ENCODE data around the gene MYO7A. TPM values are rescaled to one million over a fixed set of nuclear protein-coding genes. Genes with fewer than 3 reads are reported as not detected.

Gene MYO7A
- total RNA-seq, 1 donor, result 0.43 TPM

DNA sequence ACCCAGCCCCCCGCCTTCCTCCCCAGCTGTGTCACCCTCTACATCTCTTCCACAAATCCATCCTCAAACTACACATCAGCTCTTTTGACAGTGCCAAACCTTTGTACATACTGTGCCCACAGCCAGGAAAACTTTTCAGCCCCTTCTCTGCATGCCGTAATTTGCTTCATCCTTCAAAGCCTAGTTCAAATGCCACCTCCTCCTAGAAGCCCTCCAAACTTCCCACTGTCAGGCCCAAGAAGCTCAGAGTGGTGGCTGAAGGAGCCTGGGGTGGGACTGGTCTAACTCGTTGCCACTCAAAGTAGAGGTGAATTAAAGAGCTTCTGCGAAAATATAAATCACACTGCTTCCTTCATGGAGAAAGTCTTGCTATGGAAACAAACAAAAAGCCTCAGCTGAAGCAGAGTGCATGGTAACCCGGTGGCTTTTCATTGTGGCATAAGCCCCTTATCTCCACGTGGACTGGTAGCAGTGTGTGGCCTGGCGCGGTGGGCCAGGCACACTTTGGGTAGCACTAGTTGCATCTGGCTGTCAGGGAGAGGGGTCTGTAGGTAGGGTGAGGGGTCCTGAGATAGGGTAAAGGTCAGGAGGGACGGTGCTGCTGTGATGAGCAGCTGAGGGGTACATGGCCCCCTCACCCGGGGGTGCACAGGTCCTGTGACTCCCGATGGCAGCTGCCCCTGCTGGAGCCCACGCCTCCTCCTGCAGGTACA is 76.9 kb downstream of the MYO7A start:
- TF ChIP-seq CTCF (IDR thresholded peaks at IDR 0.05; ENCODE audit: insufficient read depth, low read depth, low read length), result no peak
- H3K4me3 ChIP-seq (ENCODE audit: low read depth, low read length), result no peak overlapping the region
- DNase-seq (ENCODE audit: low read depth), result no peak

DNA sequence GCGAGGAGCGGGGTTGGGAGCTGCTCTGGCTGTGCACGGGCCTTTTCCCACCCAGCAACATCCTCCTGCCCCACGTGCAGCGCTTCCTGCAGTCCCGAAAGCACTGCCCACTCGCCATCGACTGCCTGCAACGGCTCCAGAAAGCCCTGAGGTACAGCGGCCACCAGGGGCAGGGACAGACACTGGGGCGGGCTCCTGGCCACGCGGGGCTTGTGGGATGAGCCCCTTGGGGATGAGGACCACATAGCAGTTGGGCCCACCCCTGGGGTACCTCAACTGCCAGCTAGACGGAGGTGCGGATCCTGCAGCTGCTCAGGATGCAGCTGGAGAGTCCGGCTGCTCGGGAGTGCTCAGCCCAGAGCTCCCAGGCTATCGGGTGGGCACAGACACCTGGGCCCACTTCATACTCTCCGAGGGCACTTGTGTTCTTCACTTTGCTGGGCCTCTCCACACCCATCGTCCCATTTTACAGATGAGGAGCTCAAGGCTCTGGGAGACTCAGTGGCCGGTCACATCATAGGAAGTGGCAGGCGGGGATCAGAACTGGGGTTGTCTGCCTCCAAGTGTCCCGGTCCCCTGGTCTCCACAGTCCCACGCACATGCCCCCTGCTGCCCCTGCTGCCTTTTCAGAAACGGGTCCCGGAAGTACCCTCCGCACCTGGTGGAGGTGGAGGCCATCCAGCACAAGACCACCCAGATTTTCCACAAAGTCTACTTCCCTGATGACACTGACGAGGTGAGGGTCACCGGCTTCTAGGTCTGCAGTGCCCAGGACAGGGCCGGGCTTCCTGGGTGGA is 77.6 kb downstream of the MYO7A start:
- TF ChIP-seq CTCF (IDR thresholded peaks at IDR 0.05; ENCODE audit: insufficient read depth, low read depth, low read length), result no peak
- DNase-seq (ENCODE audit: low read depth), result no peak
- H3K4me3 ChIP-seq (ENCODE audit: low read depth, low read length), result no peak overlapping the region

GRCh38 chr11:77206264-77207018 is 78.4 kb downstream of the MYO7A start:
- no peak for TF ChIP-seq CTCF (IDR thresholded peaks at IDR 0.05; ENCODE audit: insufficient read depth, low read depth, low read length)
- no peak for DNase-seq (ENCODE audit: low read depth)
- H3K4me3 ChIP-seq (ENCODE audit: low read depth, low read length), result no peak overlapping the region

DNA sequence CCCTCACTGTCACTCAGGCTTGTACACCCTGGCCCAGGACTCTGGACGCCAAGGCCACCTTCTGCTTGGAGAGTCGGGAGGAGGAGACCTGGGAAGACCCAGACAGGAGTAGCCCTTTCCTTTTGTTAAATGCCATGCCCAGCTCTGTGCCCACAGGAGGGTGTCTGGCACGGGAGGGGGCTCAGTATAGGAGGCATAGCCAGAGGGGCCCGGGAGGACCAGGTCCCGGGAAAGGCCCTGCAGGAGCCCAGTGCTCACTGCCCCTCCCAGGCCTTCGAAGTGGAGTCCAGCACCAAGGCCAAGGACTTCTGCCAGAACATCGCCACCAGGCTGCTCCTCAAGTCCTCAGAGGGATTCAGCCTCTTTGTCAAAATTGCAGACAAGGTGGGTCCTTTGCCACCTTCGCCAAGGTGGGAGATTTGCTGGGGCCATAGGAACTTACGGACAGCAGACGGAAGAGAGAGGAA is 79.0 kb downstream of the MYO7A start:
- TF ChIP-seq CTCF (IDR thresholded peaks at IDR 0.05; ENCODE audit: insufficient read depth, low read depth, low read length), result no peak
- no peak overlapping the region for H3K4me3 ChIP-seq (ENCODE audit: low read depth, low read length)
- no peak for DNase-seq (ENCODE audit: low read depth)

DNA sequence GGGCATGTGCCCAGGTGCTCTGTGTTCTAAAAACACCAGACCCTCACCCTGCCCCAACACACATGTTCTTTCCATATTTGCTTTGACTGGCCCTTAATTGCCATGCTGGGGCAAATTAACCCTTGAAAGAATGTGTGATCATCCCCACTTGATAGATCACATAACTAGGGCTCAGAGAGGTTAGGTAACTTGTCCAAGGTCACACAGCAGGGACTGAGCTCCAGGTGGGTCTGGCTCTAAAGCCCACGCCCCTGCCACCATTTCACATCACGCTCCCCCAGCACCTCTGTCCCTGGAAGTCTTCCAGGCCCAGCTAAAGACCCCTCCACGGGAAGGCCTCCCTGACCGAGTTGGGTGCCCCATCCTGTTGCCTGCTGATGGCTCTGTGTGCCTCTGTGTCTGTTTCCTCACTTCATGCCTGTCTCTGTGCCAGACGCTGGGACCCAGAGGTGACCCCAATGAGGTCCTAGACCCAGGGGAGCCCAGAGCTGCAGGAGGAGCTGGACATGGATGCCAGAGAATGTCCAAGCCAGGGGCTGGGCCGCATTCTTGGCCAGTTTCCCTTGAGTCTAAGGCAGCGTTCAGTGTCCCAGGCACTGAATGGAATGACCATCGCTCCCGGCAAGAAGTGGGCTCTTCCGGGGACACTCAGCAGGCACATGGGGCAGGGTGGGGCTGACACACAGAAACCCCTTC is 79.7 kb downstream of the MYO7A start:
- H3K4me3 ChIP-seq (ENCODE audit: low read depth, low read length), result no peak overlapping the region
- DNase-seq (ENCODE audit: low read depth), result no peak
- no peak for TF ChIP-seq CTCF (IDR thresholded peaks at IDR 0.05; ENCODE audit: insufficient read depth, low read depth, low read length)

GRCh38 chr11:77208535-77208934 is 80.5 kb downstream of the MYO7A start:
- no peak for DNase-seq (ENCODE audit: low read depth)
- no peak for TF ChIP-seq CTCF (IDR thresholded peaks at IDR 0.05; ENCODE audit: insufficient read depth, low read depth, low read length)
- no peak overlapping the region for H3K4me3 ChIP-seq (ENCODE audit: low read depth, low read length)
